ENCODE data around the gene LRG1. TPM values are rescaled to one million over a fixed set of nuclear protein-coding genes. Genes with fewer than 3 reads are reported as not detected.

LRG1 gene
- total and polyA plus RNA-seq, 2 of the 13 experiments (the other 11 are each of a cell fraction or from before 2014, with no cell fraction given), result 12.0 to 39.3 TPM

- H3K4me1 ChIP-seq (ENCODE audit: insufficient read depth, low read length), result no peaks in the 10 kb centered on the region
- H3K4me2 ChIP-seq (ENCODE audit: low read depth, low read length), result no peak overlapping the region
- CTCF ChIA-PET (ENCODE audit: low intra/inter-chr PET ratio, low total read pairs), result no interaction called here
- H3K27me3 ChIP-seq (ENCODE audit: control insufficient read depth in 1 of 2, insufficient read depth in 2 of 2, low read length in 2 of 2), result no peaks in the 10 kb centered on the region
- FAIRE-seq (no peak), ATAC-seq (no peak), DNase-seq (ENCODE audit: low spot score) (no peak)
- no peak overlapping the region for H3K27ac ChIP-seq (ENCODE audit: extremely low read length, insufficient read depth, low read length)
- 96% methylated on average over 10 of the region's 17 CpGs for WGBS (ENCODE audit: low lambda C conversion rate)
- H3K9ac ChIP-seq (ENCODE audit: insufficient read depth, low read depth, low read length), result no peak overlapping the region
- TF ChIP-seq ZFP41 (CRISPR knock-in tag; IDR thresholded peaks at IDR 0.05; ENCODE audit: borderline replicate concordance) (no peak), NR3C1 (CRISPR knock-in tag; IDR thresholded peaks at IDR 0.05) (no peak), POLR2A (IDR thresholded peaks at IDR 0.05; ENCODE audit: insufficient read depth in 1 of 2, low read depth in 2 of 2, low read length in 2 of 2) (0 out of 4 replicates have a peak, but pooled peaks of 1 of the 2 experiments have one; percentile 13), ZNF724P (CRISPR knock-in tag; IDR thresholded peaks at IDR 0.05; ENCODE audit: borderline replicate concordance) (no peak), ZMYM4 (CRISPR knock-in tag; IDR thresholded peaks at IDR 0.05) (no peak), ZNF879 (CRISPR knock-in tag; IDR thresholded peaks at IDR 0.05) (no peak), NPAS2 (CRISPR knock-in tag; IDR thresholded peaks at IDR 0.05; ENCODE audit: borderline replicate concordance) (no peak), CHD4 (IDR thresholded peaks at IDR 0.05; ENCODE audit: borderline replicate concordance, low read length) (no peak), SP1 (IDR thresholded peaks at IDR 0.05) (no peak), SP1 (CRISPR knock-in tag; IDR thresholded peaks at IDR 0.05) (no peak), CSRNP1 (CRISPR knock-in tag; IDR thresholded peaks at IDR 0.05) (no peak), POLR2G (IDR thresholded peaks at IDR 0.05; ENCODE audit: low read depth, low read length) (0 out of 2 replicates have a peak, but pooled peaks have one; percentile 24), ZNF207 (IDR thresholded peaks at IDR 0.05; ENCODE audit: borderline replicate concordance) (no peak), ZNF431 (CRISPR knock-in tag; IDR thresholded peaks at IDR 0.05; ENCODE audit: borderline replicate concordance, low read depth) (no peak), AGO2 (optimal IDR thresholded peaks at IDR 0.05; ENCODE audit: low read depth, low read length) (peak; percentile 75)
- TF ChIP-seq, protein P1, sequence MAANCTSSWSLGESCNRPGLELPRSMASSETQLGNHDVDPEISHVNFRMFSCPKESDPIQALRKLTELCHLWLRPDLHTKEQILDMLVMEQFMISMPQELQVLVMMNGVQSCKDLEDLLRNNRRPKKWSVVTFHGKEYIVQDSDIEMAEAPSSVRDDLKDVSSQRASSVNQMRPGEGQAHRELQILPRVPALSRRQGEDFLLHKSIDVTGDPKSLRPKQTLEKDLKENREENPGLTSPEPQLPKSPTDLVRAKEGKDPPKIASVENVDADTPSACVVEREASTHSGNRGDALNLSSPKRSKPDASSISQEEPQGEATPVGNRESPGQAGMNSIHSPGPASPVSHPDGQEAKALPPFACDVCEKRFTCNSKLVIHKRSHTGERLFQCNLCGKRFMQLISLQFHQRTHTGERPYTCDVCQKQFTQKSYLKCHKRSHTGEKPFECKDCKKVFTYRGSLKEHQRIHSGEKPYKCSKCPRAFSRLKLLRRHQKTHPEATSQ (CRISPR knock-in tag; IDR thresholded peaks at IDR 0.05; ENCODE audit: borderline replicate concordance), result no peak
- TF ChIP-seq, protein P2, sequence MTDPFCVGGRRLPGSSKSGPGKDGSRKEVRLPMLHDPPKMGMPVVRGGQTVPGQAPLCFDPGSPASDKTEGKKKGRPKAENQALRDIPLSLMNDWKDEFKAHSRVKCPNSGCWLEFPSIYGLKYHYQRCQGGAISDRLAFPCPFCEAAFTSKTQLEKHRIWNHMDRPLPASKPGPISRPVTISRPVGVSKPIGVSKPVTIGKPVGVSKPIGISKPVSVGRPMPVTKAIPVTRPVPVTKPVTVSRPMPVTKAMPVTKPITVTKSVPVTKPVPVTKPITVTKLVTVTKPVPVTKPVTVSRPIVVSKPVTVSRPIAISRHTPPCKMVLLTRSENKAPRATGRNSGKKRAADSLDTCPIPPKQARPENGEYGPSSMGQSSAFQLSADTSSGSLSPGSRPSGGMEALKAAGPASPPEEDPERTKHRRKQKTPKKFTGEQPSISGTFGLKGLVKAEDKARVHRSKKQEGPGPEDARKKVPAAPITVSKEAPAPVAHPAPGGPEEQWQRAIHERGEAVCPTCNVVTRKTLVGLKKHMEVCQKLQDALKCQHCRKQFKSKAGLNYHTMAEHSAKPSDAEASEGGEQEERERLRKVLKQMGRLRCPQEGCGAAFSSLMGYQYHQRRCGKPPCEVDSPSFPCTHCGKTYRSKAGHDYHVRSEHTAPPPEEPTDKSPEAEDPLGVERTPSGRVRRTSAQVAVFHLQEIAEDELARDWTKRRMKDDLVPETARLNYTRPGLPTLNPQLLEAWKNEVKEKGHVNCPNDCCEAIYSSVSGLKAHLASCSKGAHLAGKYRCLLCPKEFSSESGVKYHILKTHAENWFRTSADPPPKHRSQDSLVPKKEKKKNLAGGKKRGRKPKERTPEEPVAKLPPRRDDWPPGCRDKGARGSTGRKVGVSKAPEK (CRISPR knock-in tag; IDR thresholded peaks at IDR 0.05; ENCODE audit: borderline replicate concordance), result no peak
- peaks cover 0 to under 1% of the 10 kb centered on the region in 2 experiments; a peak in 2 of 5 replicates for H3K36me3 ChIP-seq (replicated peaks in 1 of 2; ENCODE audit: control insufficient read depth in 1 of 2, insufficient read depth in 2 of 2, low read length in 2 of 2)
- no TSS peak for BruUV-seq (replicated peaks)
- POLR2A ChIA-PET, result no interaction called here
- no peak overlapping the region for H3K4me3 ChIP-seq (replicated peaks in 1 of 3; ENCODE audit: insufficient read depth in 1 of 3, low read depth in 2 of 3, low read length in 3 of 3)
- in situ Hi-C loops (cut with HindIII; ENCODE audit: extremely low pct_ligation_motif_present, low pct_unique_long_range_greater_than_20kb) (no loop called here), intact Hi-C loops (cut with micrococcal nuclease; ENCODE audit: unreplicated experiment) (no loop called here)
- H4K20me1 ChIP-seq (ENCODE audit: insufficient read depth, low read length), result no peaks in the 10 kb centered on the region
- no peaks in the 10 kb centered on the region for H3K79me2 ChIP-seq (ENCODE audit: insufficient read depth, low read length)
- H3K9me3 ChIP-seq (ENCODE audit: low read length), result no peaks in the 10 kb centered on the region
- no peak overlapping the region for H2AFZ ChIP-seq (ENCODE audit: low read length)
These were observed 32.0 kb downstream of the LRG1 start for GRCh38 chr19:4507804-4508203.
